ENCODE data around the gene EPC1.

The EPC1 gene

DNA sequence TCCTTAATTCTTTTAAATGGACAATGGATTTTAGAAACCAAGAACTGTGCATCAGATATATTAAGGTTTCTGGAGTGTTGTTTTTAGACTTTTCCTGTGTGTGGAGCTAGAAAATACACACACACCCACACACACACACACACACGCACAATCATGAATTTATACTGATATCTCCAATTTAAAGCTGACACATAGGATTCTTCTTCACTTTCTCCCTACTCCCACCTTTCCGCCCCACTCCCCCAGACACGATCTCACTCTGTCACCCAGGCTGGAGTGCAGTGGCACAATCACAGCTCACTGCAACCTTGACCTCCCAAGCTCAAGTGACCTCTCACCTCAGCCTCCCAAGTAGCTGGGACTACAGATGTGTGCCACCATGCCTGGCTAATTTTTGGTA, 100.3 kb downstream of the EPC1 start:
- H3F3A ChIP-seq (ENCODE audit: insufficient read depth, low read length), result peaks cover 14% of the 10 kb centered on the region

DNA sequence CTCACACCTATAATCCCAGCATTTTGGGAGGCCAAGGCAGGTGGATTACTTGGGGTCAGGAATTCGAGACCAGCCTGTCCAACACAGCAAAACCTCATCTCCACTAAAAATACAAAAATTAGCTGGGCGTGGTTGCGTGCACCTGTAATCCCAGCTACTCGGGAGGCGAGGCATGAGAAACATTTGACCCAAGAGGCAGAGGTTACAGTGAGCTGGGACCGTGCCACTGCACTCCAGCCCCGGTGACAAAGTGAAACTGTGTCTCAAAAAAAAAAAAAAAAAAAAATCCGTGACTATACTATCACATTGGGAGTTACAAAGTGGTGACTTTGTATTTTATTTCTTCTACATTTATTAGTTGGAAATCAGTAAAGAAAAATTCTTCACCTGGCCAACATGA, 101.2 kb downstream of the EPC1 start:
- TF ChIP-seq EZH2 (optimal IDR thresholded peaks at IDR 0.05; ENCODE audit: low read depth, low read length) (no peak), EZH2phosphoT487 (IDR thresholded peaks at IDR 0.05; ENCODE audit: low read length) (no peak)
- TF ChIP-seq, protein P1, sequence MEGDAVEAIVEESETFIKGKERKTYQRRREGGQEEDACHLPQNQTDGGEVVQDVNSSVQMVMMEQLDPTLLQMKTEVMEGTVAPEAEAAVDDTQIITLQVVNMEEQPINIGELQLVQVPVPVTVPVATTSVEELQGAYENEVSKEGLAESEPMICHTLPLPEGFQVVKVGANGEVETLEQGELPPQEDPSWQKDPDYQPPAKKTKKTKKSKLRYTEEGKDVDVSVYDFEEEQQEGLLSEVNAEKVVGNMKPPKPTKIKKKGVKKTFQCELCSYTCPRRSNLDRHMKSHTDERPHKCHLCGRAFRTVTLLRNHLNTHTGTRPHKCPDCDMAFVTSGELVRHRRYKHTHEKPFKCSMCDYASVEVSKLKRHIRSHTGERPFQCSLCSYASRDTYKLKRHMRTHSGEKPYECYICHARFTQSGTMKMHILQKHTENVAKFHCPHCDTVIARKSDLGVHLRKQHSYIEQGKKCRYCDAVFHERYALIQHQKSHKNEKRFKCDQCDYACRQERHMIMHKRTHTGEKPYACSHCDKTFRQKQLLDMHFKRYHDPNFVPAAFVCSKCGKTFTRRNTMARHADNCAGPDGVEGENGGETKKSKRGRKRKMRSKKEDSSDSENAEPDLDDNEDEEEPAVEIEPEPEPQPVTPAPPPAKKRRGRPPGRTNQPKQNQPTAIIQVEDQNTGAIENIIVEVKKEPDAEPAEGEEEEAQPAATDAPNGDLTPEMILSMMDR (IDR thresholded peaks at IDR 0.05; ENCODE audit: low read length), result no peak
- no peak for DNase-seq
- Histone ChIP-seq H3K9me2 (replicated peaks; ENCODE audit: insufficient read depth, low read length) (no peaks in the 10 kb centered on the region), H3K4me3 (ENCODE audit: low read length) (no peak overlapping the region), H3K27ac (ENCODE audit: low read length) (no peak overlapping the region), H3K4me2 (ENCODE audit: low read depth, low read length) (no peak overlapping the region), H3K79me2 (ENCODE audit: low read length) (no peaks in the 10 kb centered on the region), H3K9me3 (replicated peaks; ENCODE audit: insufficient read depth, low read length) (no peaks in the 10 kb centered on the region), H3K9ac (ENCODE audit: low read length) (no peak overlapping the region), H2AFZ (ENCODE audit: low read length) (no peak overlapping the region), H3K4me1 (ENCODE audit: low read length) (peaks cover under 1% of the 10 kb centered on the region; the same call in 1 of the 2 replicates), H3K36me3 (replicated peaks; ENCODE audit: insufficient read depth, low read length) (no peaks in the 10 kb centered on the region), H3F3A (ENCODE audit: insufficient read depth, low read length) (peaks cover 6% of the 10 kb centered on the region), H3K27me3 (replicated peaks; ENCODE audit: insufficient read depth, low read length) (no peaks in the 10 kb centered on the region), H4K20me1 (ENCODE audit: insufficient read depth, low read length) (no peaks in the 10 kb centered on the region)

More for the DNA sequence above, 100.3 kb downstream of the EPC1 start:
- Histone ChIP-seq H3K9me3 (replicated peaks; ENCODE audit: insufficient read depth, low read length) (no peaks in the 10 kb centered on the region), H3K4me2 (ENCODE audit: low read depth, low read length) (no peak overlapping the region), H3K9me2 (replicated peaks; ENCODE audit: insufficient read depth, low read length) (no peaks in the 10 kb centered on the region), H4K20me1 (ENCODE audit: insufficient read depth, low read length) (no peaks in the 10 kb centered on the region), H3K27me3 (replicated peaks; ENCODE audit: insufficient read depth, low read length) (no peaks in the 10 kb centered on the region), H2AFZ (ENCODE audit: low read length) (no peak overlapping the region), H3K79me2 (ENCODE audit: low read length) (no peaks in the 10 kb centered on the region), H3K4me1 (ENCODE audit: low read length) (peaks cover 9% of the 10 kb centered on the region), H3K9ac (ENCODE audit: low read length) (no peak overlapping the region), H3K27ac (ENCODE audit: low read length) (no peak overlapping the region), H3K4me3 (ENCODE audit: low read length) (no peak overlapping the region), H3K36me3 (replicated peaks; ENCODE audit: insufficient read depth, low read length) (no peaks in the 10 kb centered on the region)
- no peak for DNase-seq
- TF ChIP-seq EZH2phosphoT487 (IDR thresholded peaks at IDR 0.05; ENCODE audit: low read length) (no peak), EZH2 (optimal IDR thresholded peaks at IDR 0.05; ENCODE audit: low read depth, low read length) (no peak)
- TF ChIP-seq, protein P1 (IDR thresholded peaks at IDR 0.05; ENCODE audit: low read length), result no peak

- no peak for DNase-seq
- TF ChIP-seq EZH2 (optimal IDR thresholded peaks at IDR 0.05; ENCODE audit: low read depth, low read length) (no peak), EZH2phosphoT487 (IDR thresholded peaks at IDR 0.05; ENCODE audit: low read length) (no peak)
- Histone ChIP-seq H3K9me3 (replicated peaks; ENCODE audit: insufficient read depth, low read length) (no peaks in the 10 kb centered on the region), H3K4me3 (ENCODE audit: low read length) (no peak overlapping the region), H2AFZ (ENCODE audit: low read length) (no peak overlapping the region), H3K27ac (ENCODE audit: low read length) (no peak overlapping the region), H3F3A (ENCODE audit: insufficient read depth, low read length) (no peaks in the 10 kb centered on the region), H3K4me2 (ENCODE audit: low read depth, low read length) (no peak overlapping the region), H3K9ac (ENCODE audit: low read length) (no peak overlapping the region), H3K9me2 (replicated peaks; ENCODE audit: insufficient read depth, low read length) (no peaks in the 10 kb centered on the region), H4K20me1 (ENCODE audit: insufficient read depth, low read length) (no peaks in the 10 kb centered on the region), H3K79me2 (ENCODE audit: low read length) (no peaks in the 10 kb centered on the region), H3K4me1 (ENCODE audit: low read length) (no peaks in the 10 kb centered on the region), H3K27me3 (replicated peaks; ENCODE audit: insufficient read depth, low read length) (no peaks in the 10 kb centered on the region), H3K36me3 (replicated peaks; ENCODE audit: insufficient read depth, low read length) (no peaks in the 10 kb centered on the region)
Measured at GRCh38 chr10:32244421-32245207, 102.3 kb downstream of the EPC1 start.

DNA sequence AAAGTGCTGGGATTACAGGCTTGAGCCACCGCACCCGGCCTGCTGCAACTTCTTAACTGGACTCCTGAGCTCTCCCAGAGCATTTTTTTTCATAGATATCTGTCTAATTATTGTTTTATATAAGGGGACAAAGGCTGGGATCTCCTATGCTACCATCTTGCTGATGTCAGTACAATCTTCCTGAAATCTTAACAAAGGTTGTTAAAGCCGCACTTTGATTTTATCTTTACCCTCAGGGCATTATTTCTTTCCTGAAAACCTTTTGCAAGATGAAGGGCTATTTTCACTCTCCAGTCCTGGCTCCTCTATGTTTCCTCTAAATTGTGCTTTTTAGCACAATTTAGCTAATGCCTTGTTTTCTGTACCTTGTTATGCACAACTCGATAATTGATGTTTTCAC, 102.9 kb downstream of the EPC1 start:
- TF ChIP-seq, protein P1 (IDR thresholded peaks at IDR 0.05; ENCODE audit: low read length), result no peak
- TF ChIP-seq EZH2phosphoT487 (IDR thresholded peaks at IDR 0.05; ENCODE audit: low read length), result no peak
- no peak for TF ChIP-seq EZH2 (optimal IDR thresholded peaks at IDR 0.05; ENCODE audit: low read depth, low read length)
- no peak for DNase-seq
- Histone ChIP-seq H3K27me3 (replicated peaks; ENCODE audit: insufficient read depth, low read length) (no peaks in the 10 kb centered on the region), H2AFZ (ENCODE audit: low read length) (no peak overlapping the region), H3K9me3 (replicated peaks; ENCODE audit: insufficient read depth, low read length) (no peaks in the 10 kb centered on the region), H3K9ac (ENCODE audit: low read length) (no peak overlapping the region), H3K4me1 (ENCODE audit: low read length) (no peaks in the 10 kb centered on the region), H4K20me1 (ENCODE audit: insufficient read depth, low read length) (no peaks in the 10 kb centered on the region), H3K27ac (ENCODE audit: low read length) (no peak overlapping the region), H3K9me2 (replicated peaks; ENCODE audit: insufficient read depth, low read length) (no peaks in the 10 kb centered on the region), H3K79me2 (ENCODE audit: low read length) (no peaks in the 10 kb centered on the region), H3K36me3 (replicated peaks; ENCODE audit: insufficient read depth, low read length) (no peaks in the 10 kb centered on the region), H3F3A (ENCODE audit: insufficient read depth, low read length) (no peaks in the 10 kb centered on the region), H3K4me2 (ENCODE audit: low read depth, low read length) (no peak overlapping the region), H3K4me3 (ENCODE audit: low read length) (no peak overlapping the region)
